ENCODE results near the gene DCAF17.
"Not testable (repeated sequence)": the region's sequence is repeated elsewhere in the genome, so short reads cannot be mapped to it uniquely, and the experiment has no call there.

DCAF17 gene

GRCh38 chr2:171513719-171514160 lies 79.7 kb downstream of the DCAF17 start:
- DNase-seq = no peak

- DNase-seq = no peak
These were observed 81.0 kb downstream of the DCAF17 start for GRCh38 chr2:171514908-171515582.

GRCh38 chr2:171515672-171516298 lies 81.8 kb downstream of the DCAF17 start:
- no peak for DNase-seq

DNA sequence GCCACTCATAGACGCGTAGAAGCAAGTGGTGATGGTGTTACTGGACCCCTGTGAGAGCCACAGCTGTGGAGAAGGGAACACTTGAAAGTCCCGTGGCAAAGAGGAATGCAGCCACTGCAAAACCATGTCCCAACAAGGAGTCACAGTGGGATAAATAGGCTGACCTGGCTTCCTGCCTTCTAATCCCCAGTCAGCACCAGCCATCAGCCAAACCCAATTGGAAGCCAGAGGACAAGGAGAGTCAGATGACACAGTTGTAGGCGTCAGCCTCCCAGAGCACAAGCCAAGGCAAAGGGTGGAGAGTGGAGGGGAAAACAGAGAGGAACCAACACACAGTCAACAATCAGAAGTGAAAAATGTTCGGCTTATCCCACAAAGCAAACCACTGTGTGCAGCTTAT lies 82.8 kb downstream of the DCAF17 start:
- no peak for DNase-seq

GRCh38 chr2:171520471-171520870 lies 86.4 kb downstream of the DCAF17 start:
- no peak for DNase-seq

DNA sequence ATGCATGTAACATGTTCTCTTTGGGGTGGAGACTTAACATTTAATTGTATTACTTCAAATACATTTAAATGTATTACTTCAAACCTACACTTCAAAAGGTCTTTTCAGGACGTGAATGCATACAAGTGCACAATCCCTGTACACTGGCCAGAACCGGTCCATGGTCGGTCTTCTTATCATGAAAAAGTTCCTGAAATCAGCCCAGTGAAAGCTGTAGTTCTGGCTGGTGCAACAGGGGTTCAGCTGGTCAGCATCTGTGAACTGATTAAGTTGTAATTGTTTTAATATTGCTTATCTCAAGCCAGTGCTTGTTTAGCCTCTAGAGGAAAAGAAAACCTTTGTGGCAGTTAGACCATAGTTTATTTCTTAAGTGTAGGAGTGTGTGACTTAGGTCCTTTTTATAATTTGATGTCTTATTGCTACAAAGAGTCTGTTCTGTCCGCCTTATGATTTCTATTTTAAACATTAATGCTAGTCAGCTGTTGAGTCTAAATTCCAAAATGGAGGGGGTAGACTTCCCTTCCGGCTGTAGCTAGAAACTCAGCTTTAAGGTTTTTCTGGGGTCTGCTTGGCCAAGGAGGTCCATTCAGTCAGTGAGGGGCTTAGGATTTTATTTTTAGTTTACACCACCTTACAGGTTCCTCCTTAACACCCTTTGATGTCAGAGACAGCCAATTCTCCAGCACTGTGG lies 87.5 kb downstream of the DCAF17 start:
- no peak for DNase-seq

GRCh38 chr2:171522052-171522787 lies 88.2 kb downstream of the DCAF17 start, which contains the start of gene CYBRD1:
TSS of gene CYBRD1 (plus strand) at chr2:171522474. CDS start at chr2:171522546, 72 bp downstream.
- peak in 55 of 56 donors; percentile 36 to 93 (median 79) for DNase-seq

GRCh38 chr2:171522788-171523087 lies 88.7 kb downstream of the DCAF17 start:
- DNase-seq = peak in 28 of 56 donors; percentile 15 to 64 (median 42)

GRCh38 chr2:171523088-171524017 lies 89.3 kb downstream of the DCAF17 start:
- DNase-seq = peak; percentile 19 to 92 (median 72)

GRCh38 chr2:171524018-171524401 lies 90.0 kb downstream of the DCAF17 start:
- DNase-seq = peak in 4 of 56 donors; percentile 18 to 49 (median 40)

GRCh38 chr2:171529914-171530313 lies 95.9 kb downstream of the DCAF17 start:
- DNase-seq = no peak

GRCh38 chr2:171530378-171530777 lies 96.4 kb downstream of the DCAF17 start:
- no peak for DNase-seq

DNA sequence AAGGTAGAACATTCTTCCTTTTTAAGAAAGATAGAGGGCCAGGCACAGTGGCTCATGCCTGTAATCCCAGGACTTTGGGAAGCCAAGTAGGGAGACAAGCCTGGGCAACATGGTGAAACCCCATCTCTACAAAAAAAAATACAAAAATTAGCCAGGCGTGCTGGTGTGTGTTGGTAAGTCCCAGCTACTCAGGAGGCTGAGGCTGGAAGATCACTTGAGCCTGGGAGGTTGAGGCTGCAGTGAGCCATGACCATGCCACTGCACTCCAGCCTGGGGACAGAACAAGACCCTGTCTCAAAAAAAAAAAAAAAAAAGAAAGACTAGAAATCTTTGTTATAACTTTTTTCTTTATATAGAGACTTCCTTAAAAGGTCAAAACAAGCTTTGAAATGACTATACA lies 96.8 kb downstream of the DCAF17 start:
- DNase-seq = not testable (repeated sequence)

- peak in 2 of 56 donors; percentile 2 to 6 for DNase-seq
These were observed 97.3 kb downstream of the DCAF17 start for GRCh38 chr2:171531291-171531690.

DNA sequence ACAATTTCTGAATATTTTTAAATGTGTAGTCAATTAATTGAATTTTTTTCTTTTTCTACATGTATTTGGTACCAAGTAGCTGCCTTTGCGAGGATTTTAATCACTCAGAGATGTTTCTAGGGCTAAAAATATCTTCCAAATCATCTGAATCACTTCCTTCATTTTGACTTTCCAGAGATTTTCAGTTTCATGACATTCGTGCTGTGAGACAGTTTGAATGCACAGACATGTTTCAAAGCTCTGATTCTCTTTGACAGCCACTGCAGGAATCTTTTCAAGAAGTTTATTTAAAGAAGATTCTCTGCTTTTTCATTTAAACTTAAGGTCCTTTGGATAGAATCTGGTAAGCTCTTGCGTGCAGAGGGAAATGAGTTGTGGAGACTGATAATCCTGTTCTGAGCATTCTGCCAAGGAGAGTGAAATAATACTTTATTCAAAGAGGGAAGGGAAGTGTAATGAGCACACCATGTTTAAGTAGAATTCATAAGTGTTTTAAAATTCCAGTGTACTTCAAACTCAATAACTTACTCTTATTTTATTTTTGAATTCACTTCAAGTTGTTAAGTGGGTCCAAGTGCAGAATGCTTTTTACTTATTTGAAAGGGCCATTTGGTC lies 97.9 kb downstream of the DCAF17 start:
- DNase-seq = no peak

- no peak for DNase-seq
These were observed 99.3 kb downstream of the DCAF17 start for GRCh38 chr2:171533331-171533730.

All from amygdala (tissue), 56 donors.